CD4-positive, alpha-beta T cell (primary cell): ENCODE results near the gene FPGT. TPM values are rescaled to one million over a fixed set of nuclear protein-coding genes. Genes with fewer than 3 reads are reported as not detected.

Experiments used
- ATAC-seq: fragments of 200-7000 bp; cut with Tn5 transposase; one replicate; pipeline ENCODE4 v1.10.0; 2022; ENCODE audit warnings: mild to moderate bottlenecking; ENCODE audit not compliant: poor library complexity
- CTCF ChIA-PET: fragments of 350-600 bp; sonication (Branson Sonifier 250); formaldehyde crosslinking; loops from one replicate; lab custom pipeline; 2021; ENCODE audit warnings: antibody characterized with exemption, inconsistent platforms; lab: Charles Lee
- POLR2A ChIA-PET: fragments of 350-600 bp; sonication (Branson Sonifier 250); formaldehyde crosslinking; loops from one replicate; lab custom pipeline; 2021; ENCODE audit warnings: antibody characterized with exemption, inconsistent platforms; lab: Charles Lee
- DNase-seq, 14 experiments: peaks; one replicate each; pipeline ENCODE4 v3.0.0-alpha.2; 2013 to 2020; ENCODE audit warnings: mixed read lengths in 2 of 14
- H3K27ac ChIP-seq, 2 donors: one replicate each; pipeline versions ENCODE4 v1.5.1 to v1.7.0; 2013; ENCODE audit warnings: low read length in 2 of 2, low read depth in 1 of 2, mild to moderate bottlenecking in 1 of 2
- H3K27me3 ChIP-seq, 2 experiments: 1 replicate in 1 of 2; 2 replicates in 1 of 2; pipeline versions ENCODE4 v1.6.1 to v1.7.0; 2013; ENCODE audit warnings: low read length in 2 of 2, control low read depth in 1 of 2, mild to moderate bottlenecking in 1 of 2, moderate library complexity in 1 of 2; ENCODE audit not compliant: insufficient read depth in 2 of 2, control insufficient read depth in 1 of 2
- H3K36me3 ChIP-seq: one replicate; pipeline ENCODE4 v1.6.1; 2013; ENCODE audit warnings: low read length, control low read depth; ENCODE audit not compliant: insufficient read depth
- H3K4me1 ChIP-seq: one replicate; pipeline ENCODE4 v1.6.1; 2013; ENCODE audit warnings: low read length, control low read depth; ENCODE audit not compliant: insufficient read depth
- H3K4me3 ChIP-seq: one replicate; pipeline ENCODE4 v1.5.1; 2013; ENCODE audit warnings: mild to moderate bottlenecking, low read length, moderate library complexity
- H3K9me3 ChIP-seq, 2 experiments: 1 replicate in 1 of 2; 2 replicates in 1 of 2; pipeline versions ENCODE4 v1.6.1 to v1.7.0; 2013; ENCODE audit warnings: low read length in 2 of 2, mild to moderate bottlenecking in 2 of 2, control low read depth in 1 of 2, moderate library complexity in 1 of 2; ENCODE audit not compliant: control insufficient read depth in 1 of 2, insufficient read depth in 1 of 2
- H3K27ac Mint-ChIP-seq: one replicate; pipeline ENCODE4 v1.8.0; 2020; ENCODE audit warnings: mixed read lengths
- H3K27me3 Mint-ChIP-seq: one replicate; pipeline ENCODE4 v1.8.0; 2021; ENCODE audit warnings: mixed read lengths
- H3K36me3 Mint-ChIP-seq: one replicate; pipeline ENCODE4 v1.8.0; 2021; ENCODE audit warnings: low read depth, mixed read lengths
- H3K4me1 Mint-ChIP-seq: one replicate; pipeline ENCODE4 v1.8.0; 2021; ENCODE audit warnings: low read depth, mixed read lengths
- H3K4me3 Mint-ChIP-seq: one replicate; pipeline ENCODE4 v1.8.0; 2020; ENCODE audit warnings: mild to moderate bottlenecking, mixed read lengths
- H3K9me3 Mint-ChIP-seq: one replicate; pipeline ENCODE4 v1.8.0; 2020; ENCODE audit warnings: mixed read lengths
- intact Hi-C, 2 experiments: fragments of 100-400 bp; cut with DNase I in 1 of 2; cut with micrococcal nuclease in 1 of 2; formaldehyde crosslinking; loops; one replicate each; pipeline versions ENCODE4 v1.15.1 to v1.9.0; 2023 to 2025; cut with DNase I, micrococcal nuclease
- total RNA-seq, 174 experiments: library from RNA in 2 of 174; stranded (reverse) in 2 of 174; gene quantifications; one replicate each; pipeline ENCODE4 v1.2.3 and lab custom pipeline; 2021 to 2026
- TF ChIP-seq, protein P1 (sequence below): fragments of 200-600 bp; IDR thresholded peaks from one replicate; pipeline ENCODE4 v1.8.0; 2022; ENCODE audit warnings: antibody characterized with exemption, mild to moderate bottlenecking

Gene FPGT
- total RNA-seq, 2 experiments from 2014 or later, result 3.0 to 4.5 TPM

GRCh38 chr1:74223453-74223852 lies 25.4 kb downstream of the FPGT start:
- Histone ChIP-seq H3K9me3 (peaks cover 3 to 28% of the 10 kb centered on the region in 2 experiments), H3K4me3 (no peak overlapping the region), H3K27me3 (no peaks in the 10 kb centered on the region), H3K4me1 (no peaks in the 10 kb centered on the region), H3K27ac (no peak overlapping the region), H3K36me3 (no peaks in the 10 kb centered on the region)
- no peak overlapping the region for H3K4me3 Mint-ChIP-seq
- H3K27me3 Mint-ChIP-seq, result no peaks in the 10 kb centered on the region
- POLR2A ChIA-PET, result no interaction called here
- DNase-seq (no peak), ATAC-seq (no peak)
- no peak overlapping the region for H3K27ac Mint-ChIP-seq
- H3K36me3 Mint-ChIP-seq, result peaks cover 22% of the 10 kb centered on the region
- peaks cover 21% of the 10 kb centered on the region for H3K9me3 Mint-ChIP-seq
- H3K4me1 Mint-ChIP-seq, result no peaks in the 10 kb centered on the region
- TF ChIP-seq, protein P1, sequence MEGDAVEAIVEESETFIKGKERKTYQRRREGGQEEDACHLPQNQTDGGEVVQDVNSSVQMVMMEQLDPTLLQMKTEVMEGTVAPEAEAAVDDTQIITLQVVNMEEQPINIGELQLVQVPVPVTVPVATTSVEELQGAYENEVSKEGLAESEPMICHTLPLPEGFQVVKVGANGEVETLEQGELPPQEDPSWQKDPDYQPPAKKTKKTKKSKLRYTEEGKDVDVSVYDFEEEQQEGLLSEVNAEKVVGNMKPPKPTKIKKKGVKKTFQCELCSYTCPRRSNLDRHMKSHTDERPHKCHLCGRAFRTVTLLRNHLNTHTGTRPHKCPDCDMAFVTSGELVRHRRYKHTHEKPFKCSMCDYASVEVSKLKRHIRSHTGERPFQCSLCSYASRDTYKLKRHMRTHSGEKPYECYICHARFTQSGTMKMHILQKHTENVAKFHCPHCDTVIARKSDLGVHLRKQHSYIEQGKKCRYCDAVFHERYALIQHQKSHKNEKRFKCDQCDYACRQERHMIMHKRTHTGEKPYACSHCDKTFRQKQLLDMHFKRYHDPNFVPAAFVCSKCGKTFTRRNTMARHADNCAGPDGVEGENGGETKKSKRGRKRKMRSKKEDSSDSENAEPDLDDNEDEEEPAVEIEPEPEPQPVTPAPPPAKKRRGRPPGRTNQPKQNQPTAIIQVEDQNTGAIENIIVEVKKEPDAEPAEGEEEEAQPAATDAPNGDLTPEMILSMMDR, result no peak
- CTCF ChIA-PET, result interaction anchor here (0.6 kb wide), 1 partner anchor 1208 kb away, joined by 3 read pairs; no protein-coding TSS in a partner anchor
- intact Hi-C loops, result no loop called here

- Mint-ChIP-seq H3K27ac (no peak within 1 kb of the TSS), H3K9me3 (peaks cover 6% of the 10 kb centered on the region), H3K27me3 (no peaks in the 10 kb centered on the region), H3K4me3 (no peak within 1 kb of the TSS), H3K36me3 (peaks cover 3% of the 10 kb centered on the region), H3K4me1 (no peaks in the 10 kb centered on the region)
- H3K4me3 ChIP-seq, result no peak within 1 kb of the TSS
- ChIA-PET CTCF (no interaction called here), POLR2A (no interaction called here)
- no peaks in the 10 kb centered on the region for H3K9me3 ChIP-seq
- ATAC-seq, result no peak
- no peak within 1 kb of the TSS for H3K27ac ChIP-seq
- H3K27me3 ChIP-seq, result no peaks in the 10 kb centered on the region
- H3K36me3 ChIP-seq, result no peaks in the 10 kb centered on the region
- intact Hi-C loops, result no loop called here
- DNase-seq, result no peak
- H3K4me1 ChIP-seq, result no peaks in the 10 kb centered on the region
- TF ChIP-seq, protein P1, result no peak
Measured at GRCh38 chr1:74235153-74235552, 37.1 kb downstream of the FPGT start, which contains the start of gene TNNI3K. Gene TNNI3K (plus strand): TSS chr1:74235387. CDS start chr1:74235452, 65 bp downstream.

GRCh38 chr1:74236440-74236839 lies 38.4 kb downstream of the FPGT start:
- Mint-ChIP-seq H3K9me3 (peaks cover 6% of the 10 kb centered on the region), H3K27ac (no peak overlapping the region), H3K36me3 (no peaks in the 10 kb centered on the region), H3K4me1 (no peaks in the 10 kb centered on the region), H3K4me3 (no peak overlapping the region), H3K27me3 (no peaks in the 10 kb centered on the region)
- intact Hi-C loops, result no loop called here
- ChIA-PET CTCF (no interaction called here), POLR2A (no interaction called here)
- TF ChIP-seq, protein P1, result no peak
- no peak overlapping the region for H3K27ac ChIP-seq
- DNase-seq (no peak), ATAC-seq (no peak)
- H3K27me3 ChIP-seq, result no peaks in the 10 kb centered on the region
- H3K36me3 ChIP-seq, result no peaks in the 10 kb centered on the region
- H3K4me3 ChIP-seq, result no peak overlapping the region
- no peaks in the 10 kb centered on the region for H3K4me1 ChIP-seq
- H3K9me3 ChIP-seq, result no peaks in the 10 kb centered on the region
